Osteocyte (in vitro differentiated cells): Measurements from ENCODE around the gene RPL3. TPM values are rescaled to one million over a fixed set of nuclear protein-coding genes. Genes with fewer than 3 reads are reported as not detected.
"Not testable (repeated sequence)": the region's sequence is repeated elsewhere in the genome, so short reads cannot be mapped to it uniquely, and the experiment has no call there.

Experiments
- DNase-seq: peaks from one replicate; pipeline ENCODE4 v3.0.0; 2021; ENCODE audit warnings: mixed read lengths; ENCODE audit not compliant: unreplicated experiment; ENCODE audit errors: extremely low spot score
- H3K27ac Mint-ChIP-seq: one replicate; pipeline ENCODE4 v1.8.0; 2021; ENCODE audit warnings: mild to moderate bottlenecking, mixed read lengths; ENCODE audit not compliant: unreplicated experiment
- H3K27me3 Mint-ChIP-seq: one replicate; pipeline ENCODE4 v1.8.0; 2021; ENCODE audit warnings: mixed read lengths; ENCODE audit not compliant: unreplicated experiment
- H3K36me3 Mint-ChIP-seq: one replicate; pipeline ENCODE4 v1.8.0; 2021; ENCODE audit warnings: mixed read lengths; ENCODE audit not compliant: unreplicated experiment
- H3K4me1 Mint-ChIP-seq: one replicate; pipeline ENCODE4 v1.8.0; 2021; ENCODE audit warnings: mixed read lengths; ENCODE audit not compliant: unreplicated experiment
- H3K4me3 Mint-ChIP-seq: one replicate; pipeline ENCODE4 v1.8.0; 2021; ENCODE audit warnings: mild to moderate bottlenecking, moderate library complexity, mixed read lengths; ENCODE audit not compliant: unreplicated experiment
- H3K9me3 Mint-ChIP-seq: one replicate; pipeline ENCODE4 v1.8.0; 2021; ENCODE audit warnings: mixed read lengths; ENCODE audit not compliant: unreplicated experiment
- total RNA-seq: library from RNA; stranded (reverse); gene quantifications from 2 replicates; pipeline ENCODE4 v1.2.1, GENCODE V29; 2021
- TF ChIP-seq, protein P1 (sequence below): fragments of 200-600 bp; sonication (generic); IDR thresholded peaks from 2 replicates; pipeline ENCODE4 v1.5.0; 2021; ENCODE audit warnings: antibody characterized with exemption, mild to moderate bottlenecking, moderate library complexity

Gene RPL3
- total RNA-seq, 1 donor from 2014 or later, result 1,792 TPM

DNA sequence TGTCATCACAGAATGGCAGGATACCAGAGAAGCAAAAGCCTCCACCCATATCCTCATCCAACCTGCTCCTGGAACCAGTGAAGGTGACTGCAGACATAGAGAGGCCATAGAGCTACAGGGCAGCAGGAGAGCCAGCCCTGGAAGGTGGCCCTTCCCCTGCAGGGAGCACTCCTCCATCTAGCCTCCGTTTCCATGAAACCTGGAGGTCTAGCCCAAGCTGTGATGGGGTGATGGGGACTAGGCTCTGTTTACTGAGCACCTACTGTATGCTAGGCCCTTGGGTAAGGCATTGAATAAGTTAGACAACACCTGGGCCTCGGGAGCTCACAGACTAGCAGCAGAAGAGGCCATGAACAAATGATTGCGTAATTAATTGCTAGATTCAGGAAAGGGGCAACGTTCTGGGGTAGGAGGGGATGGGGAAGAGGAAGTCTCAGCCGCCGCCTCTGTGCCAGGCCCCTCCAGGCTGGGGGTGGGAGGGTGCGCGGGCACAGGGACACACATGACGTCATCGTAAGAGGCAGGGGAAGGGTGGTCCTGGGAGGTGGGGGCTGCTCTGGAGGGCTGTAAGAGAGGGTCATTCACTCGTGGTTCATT lies 29.6 kb upstream of the RPL3 start:
- Mint-ChIP-seq H3K4me1 (peaks cover 27% of the 10 kb centered on the region), H3K27ac (no peak overlapping the region), H3K27me3 (peaks cover 2% of the 10 kb centered on the region), H3K36me3 (no peaks in the 10 kb centered on the region), H3K9me3 (no peaks in the 10 kb centered on the region), H3K4me3 (peak overlapping the region; percentile 73)
- TF ChIP-seq, protein P1, sequence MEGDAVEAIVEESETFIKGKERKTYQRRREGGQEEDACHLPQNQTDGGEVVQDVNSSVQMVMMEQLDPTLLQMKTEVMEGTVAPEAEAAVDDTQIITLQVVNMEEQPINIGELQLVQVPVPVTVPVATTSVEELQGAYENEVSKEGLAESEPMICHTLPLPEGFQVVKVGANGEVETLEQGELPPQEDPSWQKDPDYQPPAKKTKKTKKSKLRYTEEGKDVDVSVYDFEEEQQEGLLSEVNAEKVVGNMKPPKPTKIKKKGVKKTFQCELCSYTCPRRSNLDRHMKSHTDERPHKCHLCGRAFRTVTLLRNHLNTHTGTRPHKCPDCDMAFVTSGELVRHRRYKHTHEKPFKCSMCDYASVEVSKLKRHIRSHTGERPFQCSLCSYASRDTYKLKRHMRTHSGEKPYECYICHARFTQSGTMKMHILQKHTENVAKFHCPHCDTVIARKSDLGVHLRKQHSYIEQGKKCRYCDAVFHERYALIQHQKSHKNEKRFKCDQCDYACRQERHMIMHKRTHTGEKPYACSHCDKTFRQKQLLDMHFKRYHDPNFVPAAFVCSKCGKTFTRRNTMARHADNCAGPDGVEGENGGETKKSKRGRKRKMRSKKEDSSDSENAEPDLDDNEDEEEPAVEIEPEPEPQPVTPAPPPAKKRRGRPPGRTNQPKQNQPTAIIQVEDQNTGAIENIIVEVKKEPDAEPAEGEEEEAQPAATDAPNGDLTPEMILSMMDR, result no peak
- no peak for DNase-seq

DNA sequence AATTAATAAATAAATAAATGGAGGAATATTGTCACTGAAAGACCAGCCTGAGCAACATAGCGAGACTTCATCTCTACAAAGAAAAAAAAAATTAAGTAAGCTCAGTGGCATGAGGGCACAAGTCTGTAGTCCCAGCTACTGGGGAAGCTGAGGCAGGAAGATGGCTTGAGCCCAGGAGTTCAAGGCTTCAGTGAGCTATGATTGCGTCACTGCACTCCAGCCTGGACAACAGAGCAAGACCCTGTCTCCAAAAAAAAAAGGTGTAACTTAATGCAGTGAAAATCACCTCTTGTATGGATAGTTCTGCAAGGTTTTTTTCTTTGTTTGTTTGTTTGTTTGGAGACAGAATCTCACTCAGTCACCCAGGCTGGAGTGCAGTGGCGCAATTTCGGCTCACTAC lies 25.8 kb upstream of the RPL3 start:
- Mint-ChIP-seq H3K27me3 (peaks cover 5% of the 10 kb centered on the region), H3K27ac (no peak overlapping the region), H3K36me3 (no peaks in the 10 kb centered on the region), H3K4me1 (peaks cover 10% of the 10 kb centered on the region), H3K4me3 (no peak overlapping the region), H3K9me3 (no peaks in the 10 kb centered on the region)
- TF ChIP-seq, protein P1, result no peak
- DNase-seq, result no peak

DNA sequence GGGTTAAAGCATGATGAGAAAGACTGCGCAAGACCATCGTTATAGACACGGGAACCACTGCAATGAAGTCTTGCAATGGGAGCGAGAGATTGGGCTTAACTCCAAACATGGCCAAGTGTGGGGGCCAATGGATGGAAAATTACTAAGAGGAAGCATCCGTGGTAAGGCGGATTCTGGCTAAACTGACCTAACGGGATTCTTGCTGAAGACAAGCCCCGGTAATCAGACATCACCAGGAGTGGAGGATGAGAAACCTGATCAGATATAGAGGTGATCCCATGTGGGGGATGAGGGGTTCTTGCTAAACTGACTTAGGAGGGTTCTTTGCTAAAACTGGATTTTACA lies 24.6 kb upstream of the RPL3 start:
- no peak overlapping the region for H3K27ac Mint-ChIP-seq
- H3K4me1 Mint-ChIP-seq, result peaks cover 5% of the 10 kb centered on the region
- peaks cover 5% of the 10 kb centered on the region for H3K27me3 Mint-ChIP-seq
- no peak overlapping the region for H3K4me3 Mint-ChIP-seq
- TF ChIP-seq, protein P1, result no peak
- H3K9me3 Mint-ChIP-seq, result no peaks in the 10 kb centered on the region
- no peak for DNase-seq
- no peaks in the 10 kb centered on the region for H3K36me3 Mint-ChIP-seq

DNA sequence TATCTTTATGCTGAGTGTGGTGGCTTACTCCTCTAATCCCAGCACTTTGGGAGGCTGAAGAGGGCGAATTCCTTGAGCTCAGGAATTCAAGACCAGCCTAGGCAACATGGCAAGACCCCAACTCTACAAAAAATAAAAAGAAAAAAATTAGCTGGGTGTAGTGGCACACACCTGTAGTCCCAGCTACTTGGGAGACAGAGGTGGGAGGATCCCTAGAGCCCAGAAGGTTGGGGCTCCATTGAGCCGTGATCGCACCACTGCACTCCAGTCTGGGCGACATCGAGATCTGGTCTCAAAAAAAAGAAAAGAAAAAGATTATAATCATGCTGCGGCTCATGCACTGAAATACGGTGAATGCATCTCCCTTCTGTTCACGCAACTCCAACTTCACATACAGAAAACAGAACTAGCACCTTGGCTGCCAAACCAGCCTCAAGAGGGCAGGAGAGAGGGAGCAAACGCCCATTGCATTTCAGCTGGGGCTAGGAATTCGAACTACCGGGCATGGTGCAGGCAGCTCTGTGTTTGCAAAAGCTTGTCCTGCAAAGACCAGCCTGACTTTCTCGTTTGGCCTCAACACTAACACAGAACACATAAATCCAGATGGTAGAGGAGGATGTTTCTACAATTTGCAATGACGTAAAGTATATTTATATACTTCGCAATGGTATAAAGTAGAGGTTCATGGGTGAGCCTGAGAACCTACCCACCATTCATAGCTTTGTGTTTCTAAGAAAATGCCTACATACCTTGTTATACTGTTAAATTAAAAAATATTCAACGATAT lies 24.0 kb upstream of the RPL3 start:
- TF ChIP-seq, protein P1, result peak; percentile 89
- Mint-ChIP-seq H3K9me3 (no peaks in the 10 kb centered on the region), H3K27ac (no peak overlapping the region), H3K27me3 (peaks cover 5% of the 10 kb centered on the region), H3K36me3 (no peaks in the 10 kb centered on the region), H3K4me3 (no peak overlapping the region), H3K4me1 (peaks cover 4% of the 10 kb centered on the region)
- DNase-seq, result no peak

- peaks cover 5% of the 10 kb centered on the region for H3K27me3 Mint-ChIP-seq
- H3K9me3 Mint-ChIP-seq, result no peaks in the 10 kb centered on the region
- no peak for DNase-seq
- H3K4me1 Mint-ChIP-seq, result peaks cover 4% of the 10 kb centered on the region
- H3K27ac Mint-ChIP-seq, result no peak overlapping the region
- no peaks in the 10 kb centered on the region for H3K36me3 Mint-ChIP-seq
- no peak overlapping the region for H3K4me3 Mint-ChIP-seq
- TF ChIP-seq, protein P1, result no peak
Observed at GRCh38 chr22:39341179-39341578, 21.8 kb upstream of the RPL3 start.

DNA sequence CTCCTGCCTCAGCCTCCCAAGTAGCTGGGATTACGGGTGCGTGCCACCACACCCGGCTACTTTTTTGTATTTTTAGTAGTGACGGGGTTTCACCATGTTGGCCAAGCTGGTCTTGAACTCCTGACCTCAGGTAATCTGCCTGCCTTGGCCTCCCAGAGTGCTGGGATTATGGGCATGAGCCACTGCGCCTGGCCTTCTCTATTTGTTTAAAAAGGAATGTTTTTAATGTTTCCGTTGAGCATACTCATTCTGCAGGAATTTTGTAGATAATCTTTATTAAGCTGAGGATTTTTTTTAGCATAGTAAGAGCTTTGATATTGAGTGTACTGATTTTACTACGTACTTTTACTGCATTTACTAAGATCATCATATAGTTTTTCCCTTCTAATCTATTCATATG lies 20.4 kb upstream of the RPL3 start:
- H3K36me3 Mint-ChIP-seq, H3K4me1 Mint-ChIP-seq, H3K27me3 Mint-ChIP-seq, DNase-seq, H3K27ac Mint-ChIP-seq, H3K4me3 Mint-ChIP-seq, H3K9me3 Mint-ChIP-seq: not testable (repeated sequence)
